B cell (primary cell): ENCODE data around the gene IGSF3. TPM values are rescaled to one million over a fixed set of nuclear protein-coding genes. Genes with fewer than 3 reads are reported as not detected.
"Not testable (repeated sequence)": the region's sequence is repeated elsewhere in the genome, so short reads cannot be mapped to it uniquely, and the experiment has no call there.

Experiments used
- ATAC-seq: fragments of 200-7000 bp; cut with Tn5 transposase; one replicate; pipeline ENCODE4 v1.10.0; 2021; ENCODE audit warnings: low read depth, mild to moderate bottlenecking, moderate number of reproducible peaks, moderate library complexity
- CTCF ChIA-PET: fragments of 350-600 bp; sonication (Branson Sonifier 250); formaldehyde crosslinking; loops from one replicate; lab custom pipeline; 2021; ENCODE audit warnings: antibody characterized with exemption, inconsistent platforms; lab: Charles Lee
- POLR2A ChIA-PET: fragments of 350-600 bp; sonication (Branson Sonifier 250); formaldehyde crosslinking; loops from one replicate; lab custom pipeline; 2021; ENCODE audit warnings: antibody characterized with exemption; lab: Charles Lee
- DNase-seq: peaks from one replicate; pipeline ENCODE4 v3.0.0; 2013
- H2AFZ ChIP-seq: 2 replicates; pipeline ENCODE4 v1.6.1; 2012; ENCODE audit warnings: mild to moderate bottlenecking, low read depth, low read length; ENCODE audit not compliant: insufficient read depth, poor library complexity, severe bottlenecking
- H3K27ac ChIP-seq, 2 donors: 1 replicate in 1 of 2; 2 replicates in 1 of 2; pipeline ENCODE4 v1.5.1; 2012 to 2013; ENCODE audit warnings: low read length in 2 of 2, mild to moderate bottlenecking in 2 of 2, moderate library complexity in 1 of 2
- H3K27me3 ChIP-seq, 4 experiments: fragments of 200-600 bp in 1 of 4; sonication (generic) in 1 of 4; replicated peaks in 1 of 4; 1 replicate in 2 of 4; 2 replicates in 2 of 4; pipeline versions ENCODE4 v1.6.1 to v1.7.0; 2013 to 2016; ENCODE audit warnings: low read length in 3 of 4, mild to moderate bottlenecking in 2 of 4, mixed read lengths in 1 of 4, moderate library complexity in 1 of 4; ENCODE audit not compliant: insufficient read depth in 4 of 4, control insufficient read depth in 3 of 4; ENCODE audit errors: control extremely low read depth in 1 of 4
- H3K36me3 ChIP-seq, 2 experiments: replicated peaks in 1 of 2; 1 replicate in 1 of 2; 2 replicates in 1 of 2; pipeline versions ENCODE4 v1.6.1 to v1.7.1; 2013; ENCODE audit warnings: low read length in 1 of 2; ENCODE audit not compliant: insufficient read depth in 2 of 2, control insufficient read depth in 1 of 2; ENCODE audit errors: control extremely low read depth in 1 of 2, extremely low read depth in 1 of 2
- H3K4me1 ChIP-seq, 2 donors: fragments of 200-600 bp in 1 of 2; sonication (generic) in 1 of 2; 1 replicate in 1 of 2; 2 replicates in 1 of 2; pipeline versions ENCODE4 v1.5.1 to v1.6.1; 2013 to 2017; ENCODE audit warnings: low read length in 2 of 2; ENCODE audit not compliant: control insufficient read depth in 2 of 2, insufficient read depth in 2 of 2
- H3K4me2 ChIP-seq: replicated peaks from 2 replicates; pipeline ENCODE3; 2012; ENCODE audit warnings: mild to moderate bottlenecking, low read depth, low read length; ENCODE audit not compliant: poor library complexity, severe bottlenecking
- H3K4me3 ChIP-seq, 5 experiments: fragments of 200-600 bp in 1 of 5; sonication (generic) in 1 of 5; 1 replicate in 3 of 5; 2 replicates in 2 of 5; pipeline versions ENCODE4 v1.5.1 to v1.7.0; 2011 to 2016; ENCODE audit warnings: low read length in 4 of 5, mild to moderate bottlenecking in 4 of 5, low read depth in 2 of 5, control low read depth in 1 of 5, moderate library complexity in 1 of 5; ENCODE audit not compliant: insufficient read depth in 1 of 5; ENCODE audit errors: control extremely low read depth in 1 of 5, extremely low read depth in 1 of 5
- H3K79me2 ChIP-seq: fragments of 200-600 bp; sonication (generic); one replicate; pipeline ENCODE4 v1.6.0; 2016; ENCODE audit warnings: low read length; ENCODE audit not compliant: control insufficient read depth, insufficient read depth
- H3K9ac ChIP-seq: fragments of 200-600 bp; sonication (generic); 2 replicates; pipeline ENCODE4 v1.6.1; 2017; ENCODE audit warnings: mild to moderate bottlenecking, low read length, moderate library complexity
- H3K9me3 ChIP-seq, 3 donors: one replicate each; pipeline versions ENCODE4 v1.6.1 to v1.7.1; 2013; ENCODE audit warnings: low read length in 2 of 3; ENCODE audit not compliant: control insufficient read depth in 2 of 3, insufficient read depth in 1 of 3; ENCODE audit errors: control extremely low read depth in 1 of 3
- H4K20me1 ChIP-seq: 2 replicates; pipeline ENCODE4 v1.6.0; 2012; ENCODE audit warnings: mild to moderate bottlenecking, low read length; ENCODE audit not compliant: insufficient read depth, control insufficient read depth, poor library complexity, severe bottlenecking
- H3K27ac Mint-ChIP-seq: one replicate; pipeline ENCODE4 v1.8.0; 2021; ENCODE audit warnings: mixed read lengths
- H3K27me3 Mint-ChIP-seq: one replicate; pipeline ENCODE4 v1.8.0; 2021; ENCODE audit warnings: mixed read lengths
- H3K4me1 Mint-ChIP-seq: one replicate; pipeline ENCODE4 v1.8.0; 2021; ENCODE audit warnings: mixed read lengths
- H3K4me3 Mint-ChIP-seq: one replicate; pipeline ENCODE4 v1.8.0; 2021; ENCODE audit warnings: mixed read lengths
- H3K9me3 Mint-ChIP-seq: one replicate; pipeline ENCODE4 v1.8.0; 2022; ENCODE audit warnings: mixed read lengths; ENCODE audit not compliant: insufficient read depth
- CTCF ChIP-seq: fragments of 200-600 bp; IDR thresholded peaks from one replicate; pipeline ENCODE4 v1.8.0; 2022; ENCODE audit warnings: antibody characterized with exemption, mild to moderate bottlenecking
- EZH2 ChIP-seq: IDR thresholded peaks from 2 replicates; pipeline ENCODE4 v1.6.1; 2012; ENCODE audit warnings: borderline replicate concordance, low read depth, mild to moderate bottlenecking, moderate library complexity, low read length; ENCODE audit not compliant: insufficient read depth, poor library complexity, severe bottlenecking
- WGBS: methylation state at CpG from one replicate; pipeline ENCODE4 v1.1.5; 2013; ENCODE audit warnings: missing lambda C conversion rate; ENCODE audit not compliant: insufficient coverage; 5-methylcytosine and 5-hydroxymethylcytosine counted together
- intact Hi-C: fragments of 100-400 bp; cut with micrococcal nuclease; formaldehyde crosslinking; loops from one replicate; pipeline ENCODE4 v1.10.0; 2022
- polyA plus RNA-seq: library from polyadenylated mRNA; depleted of rRNA; stranded (reverse); fragments of >200 nt; gene quantifications from 2 replicates; pipeline ENCODE4 v1.2.3, GENCODE V29; 2012
- total RNA-seq, 2 donors: library from RNA; stranded (reverse); fragments of 120-200 nt in 1 of 2; gene quantifications; 1 replicate in 1 of 2; 2 replicates in 1 of 2; pipeline versions ENCODE4 v1.2.3 to v1.2.4, GENCODE V29; 2013 to 2022

The IGSF3 gene
- total and polyA plus RNA-seq, 2 donors (not counting 1 experiment from before 2014, with no cell fraction given) = 0.49 TPM; not detected in 1

GRCh38 chr1:116625155-116625554 is 42.4 kb downstream of the IGSF3 start:
- H3K27me3 ChIP-seq, H3K27me3 Mint-ChIP-seq, H3K79me2 ChIP-seq, H3K9me3 ChIP-seq, DNase-seq, H3K9me3 Mint-ChIP-seq, H3K4me3 Mint-ChIP-seq, H3K9ac ChIP-seq, CTCF ChIA-PET, H3K27ac ChIP-seq, H3K27ac Mint-ChIP-seq, intact Hi-C loops, ATAC-seq, POLR2A ChIA-PET, H3K4me2 ChIP-seq, H2AFZ ChIP-seq, H4K20me1 ChIP-seq, H3K36me3 ChIP-seq, H3K4me3 ChIP-seq: not testable (repeated sequence)
- peaks cover 15% of the 10 kb centered on the region in 2 donors for H3K4me1 ChIP-seq
- WGBS = no CpG with 5 or more reads among the region's 5 CpGs
- peaks cover 22% of the 10 kb centered on the region for H3K4me1 Mint-ChIP-seq

- H3K79me2 ChIP-seq = no peaks in the 10 kb centered on the region
- H3K4me2 ChIP-seq = no peak overlapping the region
- intact Hi-C loops = no loop called here
- POLR2A ChIA-PET = no interaction called here
- Mint-ChIP-seq H3K4me3 (no peak overlapping the region), H3K27me3 (peaks cover 3% of the 10 kb centered on the region), H3K4me1 (peaks cover 15% of the 10 kb centered on the region), H3K27ac (no peak overlapping the region), H3K9me3 (peaks cover 3% of the 10 kb centered on the region)
- DNase-seq (no peak), ATAC-seq (no peak)
- no peaks in the 10 kb centered on the region for H3K36me3 ChIP-seq
- TF ChIP-seq EZH2 (no peak), CTCF (no peak)
- no peak overlapping the region for H2AFZ ChIP-seq
- H3K27me3 ChIP-seq = no peaks in the 10 kb centered on the region
- H3K27ac ChIP-seq = no peak overlapping the region
- CTCF ChIA-PET = no interaction called here
- H3K4me3 ChIP-seq = no peak overlapping the region
- peaks cover 12 to 13% of the 10 kb centered on the region in 2 donors for H3K4me1 ChIP-seq
- 96% methylated on average over 5 of the region's 7 CpGs for WGBS
- H3K9ac ChIP-seq = no peak overlapping the region
- no peaks in the 10 kb centered on the region for H4K20me1 ChIP-seq
- no peaks in the 10 kb centered on the region for H3K9me3 ChIP-seq
These were observed 43.5 kb downstream of the IGSF3 start for GRCh38 chr1:116624040-116624439.

GRCh38 chr1:116622496-116622895 is 45.0 kb downstream of the IGSF3 start:
- DNase-seq, H3K27ac Mint-ChIP-seq, H3K4me3 ChIP-seq, H3K4me1 Mint-ChIP-seq, H3K4me2 ChIP-seq, CTCF ChIA-PET, H3K9ac ChIP-seq, POLR2A ChIA-PET, H3K4me3 Mint-ChIP-seq, intact Hi-C loops, H4K20me1 ChIP-seq, ATAC-seq, H3K27ac ChIP-seq, H3K9me3 Mint-ChIP-seq, H3K27me3 Mint-ChIP-seq, H3K4me1 ChIP-seq, H3K36me3 ChIP-seq, H3K27me3 ChIP-seq, H3K79me2 ChIP-seq, H2AFZ ChIP-seq, H3K9me3 ChIP-seq: not testable (repeated sequence)
- no CpG with 5 or more reads among the region's 2 CpGs for WGBS
